GM19035 (cell line): ENCODE measurements around the gene FERMT3.
A peak's percentile ranks its signal among the peaks of the same experiment; 100 is the strongest.

ENCODE experiments used
- ATAC-seq: cut with Tn5 transposase; IDR thresholded peaks from one replicate; pipeline ENCODE4 v1.9.1; 2021; ENCODE audit not compliant: unreplicated experiment

FERMT3 gene

DNA sequence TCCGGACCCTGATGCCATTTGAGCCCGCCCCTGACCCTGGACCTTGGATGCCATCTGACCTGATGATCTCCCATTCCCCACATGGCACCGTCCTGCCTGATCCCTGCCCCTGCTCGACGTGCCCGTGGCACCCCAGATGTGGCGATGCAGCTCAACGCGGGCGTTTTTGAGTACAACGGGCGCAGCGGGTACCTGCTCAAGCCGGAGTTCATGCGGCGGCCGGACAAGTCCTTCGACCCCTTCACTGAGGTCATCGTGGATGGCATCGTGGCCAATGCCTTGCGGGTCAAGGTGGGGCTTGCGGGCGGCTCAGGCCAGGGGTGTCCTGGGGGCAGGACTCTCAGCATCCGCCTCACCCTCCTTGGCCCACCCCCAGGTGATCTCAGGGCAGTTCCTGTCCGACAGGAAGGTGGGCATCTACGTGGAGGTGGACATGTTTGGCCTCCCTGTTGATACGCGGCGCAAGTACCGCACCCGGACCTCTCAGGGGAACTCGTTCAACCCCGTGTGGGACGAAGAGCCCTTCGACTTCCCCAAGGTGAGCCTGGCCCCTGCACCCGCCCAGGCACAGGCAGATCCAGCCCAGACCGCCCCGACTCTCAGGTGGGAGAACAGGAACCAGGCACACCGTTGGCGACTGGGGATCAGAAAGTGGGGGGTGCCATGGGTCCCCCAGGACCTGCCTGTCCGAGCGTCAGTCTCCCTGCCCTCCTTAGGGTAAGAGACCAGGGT, 55.9 kb downstream of the FERMT3 start:
- no peak for ATAC-seq

DNA sequence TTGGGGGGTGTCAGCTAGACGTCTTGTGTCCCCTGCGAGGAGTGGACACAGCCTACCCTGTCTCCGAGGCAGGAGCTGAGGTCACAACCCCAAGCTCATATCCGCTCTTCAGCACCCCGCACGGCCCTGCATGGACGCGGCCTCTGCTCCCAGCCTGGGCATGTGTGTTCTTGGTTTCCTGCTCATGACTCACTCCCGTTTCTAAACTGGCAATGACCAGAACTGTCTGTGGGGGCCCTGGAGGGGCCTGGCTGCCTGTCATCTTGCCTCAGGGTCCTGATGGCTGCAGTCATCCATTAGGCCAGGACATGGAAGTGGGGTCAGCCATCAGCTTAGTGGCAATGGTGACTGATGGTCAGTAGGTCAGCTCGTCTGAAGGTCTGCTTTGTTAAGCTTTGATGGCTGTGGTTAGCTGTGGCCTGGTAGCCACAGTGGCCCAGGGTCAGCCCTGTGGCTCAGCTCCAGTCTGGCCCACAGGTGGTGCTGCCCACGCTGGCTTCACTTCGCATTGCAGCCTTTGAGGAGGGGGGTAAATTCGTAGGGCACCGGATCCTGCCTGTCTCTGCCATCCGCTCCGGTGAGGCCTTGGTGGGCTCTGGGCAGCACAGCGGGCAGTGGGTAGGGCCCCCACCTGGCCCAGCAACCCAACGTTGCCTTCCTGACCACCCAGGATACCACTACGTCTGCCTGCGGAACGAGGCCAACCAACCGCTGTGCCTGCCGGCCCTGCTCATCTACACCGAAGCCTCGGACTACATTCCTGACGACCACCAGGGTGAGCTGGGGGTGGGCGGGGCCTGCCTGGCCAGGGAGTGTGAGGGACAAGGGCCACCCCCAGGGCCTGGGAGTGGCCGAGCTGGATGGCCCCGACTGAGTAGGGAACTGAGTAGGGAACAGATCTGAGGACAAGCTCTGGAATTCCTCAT, 56.8 kb downstream of the FERMT3 start:
- ATAC-seq, result no peak

- no peak for ATAC-seq
These were observed 57.4 kb downstream of the FERMT3 start for GRCh38 chr11:64263947-64264317.

GRCh38 chr11:64264371-64264852, 57.9 kb downstream of the FERMT3 start:
- ATAC-seq, result no peak

DNA sequence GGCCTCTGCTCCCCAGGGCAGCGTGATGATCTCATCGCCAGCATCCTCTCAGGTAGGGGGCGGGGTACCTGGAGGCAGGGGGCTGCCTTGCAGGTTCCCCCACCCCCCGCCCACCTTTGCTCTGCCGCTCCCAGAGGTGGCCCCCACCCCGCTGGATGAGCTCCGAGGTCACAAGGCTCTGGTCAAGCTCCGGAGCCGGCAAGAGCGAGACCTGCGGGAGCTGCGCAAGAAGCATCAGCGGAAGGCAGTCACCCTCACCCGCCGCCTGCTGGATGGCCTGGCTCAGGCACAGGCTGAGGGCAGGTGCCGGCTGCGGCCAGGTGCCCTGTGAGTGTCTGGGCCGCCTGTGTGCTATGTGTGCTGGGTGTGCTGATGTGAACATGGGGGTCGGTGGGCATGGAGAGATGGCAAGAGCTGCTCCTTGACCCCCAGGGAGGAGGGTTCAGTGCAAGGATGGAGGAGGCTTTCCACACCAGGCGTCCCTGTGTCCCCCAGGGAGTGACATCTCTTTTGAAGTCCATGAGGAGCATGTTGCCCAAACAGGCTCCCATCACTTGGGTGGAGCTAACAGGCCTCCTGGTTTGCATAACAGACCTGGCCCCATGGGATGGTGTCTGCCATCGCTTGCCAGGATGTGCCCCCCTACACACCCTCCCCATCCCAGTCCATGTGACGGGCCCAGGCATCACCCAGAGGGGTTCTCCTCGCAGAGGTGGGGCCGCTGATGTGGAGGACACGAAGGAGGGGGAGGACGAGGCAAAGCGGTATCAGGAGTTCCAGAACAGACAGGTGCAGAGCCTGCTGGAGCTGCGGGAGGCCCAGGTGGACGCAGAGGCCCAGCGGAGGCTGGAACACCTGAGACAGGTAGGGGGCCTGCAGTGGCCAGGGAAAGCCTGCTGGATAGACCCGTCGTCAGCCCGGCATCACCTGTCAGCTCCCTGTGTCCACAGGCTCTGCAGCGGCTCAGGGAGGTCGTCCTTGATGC, 58.9 kb downstream of the FERMT3 start:
- ATAC-seq, result no peak

GRCh38 chr11:64266339-64266738, 59.8 kb downstream of the FERMT3 start:
- ATAC-seq, result no peak

DNA sequence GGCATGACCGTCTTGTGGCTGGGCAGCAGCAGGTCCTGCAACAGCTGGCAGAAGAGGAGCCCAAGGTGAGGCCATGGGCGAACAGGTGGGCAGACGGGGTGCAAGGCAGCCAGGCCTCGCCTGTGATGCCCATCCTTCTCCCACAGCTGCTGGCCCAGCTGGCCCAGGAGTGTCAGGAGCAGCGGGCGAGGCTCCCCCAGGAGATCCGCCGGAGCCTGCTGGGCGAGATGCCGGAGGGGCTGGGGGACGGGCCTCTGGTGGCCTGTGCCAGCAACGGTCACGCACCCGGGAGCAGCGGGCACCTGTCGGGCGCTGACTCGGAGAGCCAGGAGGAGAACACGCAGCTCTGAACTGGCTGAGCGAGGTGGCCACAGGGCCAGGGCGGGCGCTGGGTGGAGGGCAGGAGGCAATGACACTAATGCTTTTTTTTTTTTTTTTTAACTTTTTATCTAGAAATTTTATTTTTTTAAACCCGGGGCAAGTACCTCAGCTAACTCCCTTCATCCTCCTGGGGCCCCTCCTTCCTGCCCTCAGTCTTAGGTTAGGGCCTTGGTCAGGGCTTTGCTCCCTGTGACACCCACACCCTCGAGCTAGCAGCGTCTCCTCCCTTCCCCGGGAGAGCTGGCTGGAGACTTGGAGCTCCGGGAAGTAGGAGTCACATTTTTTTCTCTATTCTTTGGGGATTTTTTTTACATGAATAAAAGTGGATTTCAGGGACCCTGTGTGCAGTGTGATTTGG, 60.9 kb downstream of the FERMT3 start:
- ATAC-seq, result no peak

GRCh38 chr11:64268025-64268892, 61.7 kb downstream of the FERMT3 start:
- no peak for ATAC-seq

GRCh38 chr11:64268893-64269539, 62.5 kb downstream of the FERMT3 start:
- ATAC-seq, result peak; percentile 21

GRCh38 chr11:64269540-64270220, 63.2 kb downstream of the FERMT3 start:
- ATAC-seq, result peak; percentile 70
